Lung microvascular endothelial cell (primary cell): Measurements from ENCODE around the gene PDYN. TPM values are rescaled to one million over a fixed set of nuclear protein-coding genes. Genes with fewer than 3 reads are reported as not detected.

Source experiments
- DNase-seq, 2 donors: peaks; one replicate each; pipeline versions ENCODE4 v3.0.0 to v3.0.0-alpha.2; 2010; ENCODE audit warnings: low read depth in 2 of 2
- total RNA-seq: library from RNA; depleted of rRNA; stranded (reverse); fragments of >200 nt; gene quantifications from 2 replicates; pipeline ENCODE4 v1.2.1, GENCODE V29; 2014

PDYN gene
- total RNA-seq, 1 donor from 2014 or later, result not detected

- no peak for DNase-seq
These were observed 40.9 kb downstream of the PDYN start for GRCh38 chr20:1952737-1953530.

GRCh38 chr20:1951436-1952115, 42.3 kb downstream of the PDYN start:
- DNase-seq, result no peak

- no peak for DNase-seq
These were observed 43.0 kb downstream of the PDYN start for GRCh38 chr20:1950836-1951235.

GRCh38 chr20:1949347-1950100, 44.3 kb downstream of the PDYN start:
- DNase-seq, result peak in 1 of 2 donors; percentile 64

- no peak for DNase-seq
These were observed 46.4 kb downstream of the PDYN start for GRCh38 chr20:1947535-1947846.

GRCh38 chr20:1946762-1947534, 46.9 kb downstream of the PDYN start:
- peak in 1 of 2 donors; percentile 65 for DNase-seq

- DNase-seq, result no peak
These were observed 47.5 kb downstream of the PDYN start for GRCh38 chr20:1946442-1946761.

GRCh38 chr20:1945660-1946059, 48.2 kb downstream of the PDYN start:
- no peak for DNase-seq

GRCh38 chr20:1945134-1945618, 48.7 kb downstream of the PDYN start:
- no peak for DNase-seq

GRCh38 chr20:1944345-1945091, 49.3 kb downstream of the PDYN start:
- DNase-seq, result no peak

GRCh38 chr20:1943275-1944002, 50.4 kb downstream of the PDYN start:
- DNase-seq, result no peak

GRCh38 chr20:1942486-1943274, 51.2 kb downstream of the PDYN start:
- no peak for DNase-seq

- DNase-seq, result no peak
These were observed 51.8 kb downstream of the PDYN start for GRCh38 chr20:1942061-1942460.

- no peak for DNase-seq
These were observed 52.6 kb downstream of the PDYN start for GRCh38 chr20:1941226-1941625.

GRCh38 chr20:1940581-1940980, 53.3 kb downstream of the PDYN start:
- DNase-seq, result no peak

GRCh38 chr20:1939270-1939595, 54.6 kb downstream of the PDYN start:
- no peak for DNase-seq

- no peak for DNase-seq
These were observed 55.2 kb downstream of the PDYN start for GRCh38 chr20:1938464-1939269.

- DNase-seq, result no peak
These were observed 56.4 kb downstream of the PDYN start for GRCh38 chr20:1937316-1937976.
